Measurements from ENCODE around the gene CCDC12.

GRCh38 chr3:46888705-46889104 is 87.8 kb downstream of the CCDC12 start:
- TF ChIP-seq CTCF (IDR thresholded peaks at IDR 0.05; ENCODE audit: borderline replicate concordance, extremely low read depth, low read length, poor library complexity, severe bottlenecking): no peak
- TF ChIP-seq EZH2 (IDR thresholded peaks at IDR 0.05; ENCODE audit: borderline replicate concordance, low read depth, low read length, severe bottlenecking): no peak

All from DND-41 (cell line).